Measurements from ENCODE around the gene UGT1A5.

UGT1A5 gene

DNA sequence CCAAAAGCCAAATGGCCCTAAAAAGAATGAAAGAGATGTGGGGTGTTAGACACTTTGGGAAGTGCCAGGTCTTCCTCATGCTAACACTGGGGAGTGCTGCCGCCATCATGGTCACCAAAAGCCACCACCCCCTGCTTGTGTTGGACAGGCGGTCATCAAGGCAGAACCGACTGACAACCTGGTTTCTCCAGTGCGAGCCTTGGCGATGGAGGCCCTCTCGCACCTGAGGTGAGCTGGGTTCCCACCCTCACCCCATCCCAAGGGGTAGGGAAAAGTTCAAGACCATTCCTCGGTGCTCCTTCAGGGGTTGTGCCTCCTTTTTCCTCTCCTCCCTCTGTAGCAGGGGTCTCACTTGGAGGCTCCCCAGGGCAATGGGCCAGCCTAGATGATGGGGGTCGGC is 99.0 kb downstream of the UGT1A5 start:
- no peak for DNase-seq

DNA sequence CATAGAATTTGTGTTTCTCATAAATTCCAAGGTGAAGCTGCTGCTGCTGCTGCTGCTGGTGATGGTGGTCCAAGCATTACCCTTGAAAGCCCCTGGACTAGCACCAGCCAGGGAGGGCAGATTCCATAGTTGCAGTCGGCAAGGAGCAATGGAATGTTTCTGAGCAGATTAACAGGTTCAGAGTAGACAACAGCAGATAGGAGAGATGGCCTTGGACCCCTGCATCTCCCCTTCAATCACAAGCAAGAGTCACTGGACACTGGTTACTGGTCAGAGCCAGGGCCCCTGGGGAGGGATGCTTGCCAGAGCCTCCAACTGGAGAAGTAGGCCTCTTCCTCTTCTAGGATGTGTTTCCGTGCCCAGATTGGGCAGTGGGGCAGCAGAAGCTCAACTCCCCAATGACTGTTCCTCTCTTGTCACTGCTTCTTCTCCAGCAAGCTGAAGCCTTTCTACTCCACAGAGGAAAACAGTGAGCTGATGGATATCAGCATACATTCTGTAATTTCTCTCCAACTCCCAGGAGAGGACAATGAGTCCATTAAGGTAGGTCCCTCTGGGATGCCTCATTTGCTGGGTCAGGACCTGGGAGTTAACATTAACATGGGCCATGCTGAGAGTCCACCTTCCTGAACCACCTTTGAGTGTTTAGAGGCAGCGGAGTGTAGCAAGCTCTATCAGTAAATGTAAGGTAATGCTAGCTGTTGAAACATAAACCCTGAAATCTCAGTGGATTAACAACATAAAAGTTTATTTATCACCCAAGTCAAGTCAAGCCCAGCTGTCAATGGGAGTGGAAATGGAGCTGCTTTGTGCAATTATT is 100.7 kb downstream of the UGT1A5 start:
- no peak for DNase-seq

GRCh38 chr2:233814056-233814835 is 101.5 kb downstream of the UGT1A5 start:
- no peak for DNase-seq

GRCh38 chr2:233815861-233816260 is 103.2 kb downstream of the UGT1A5 start:
- DNase-seq = no peak

- DNase-seq = no peak
Measured at GRCh38 chr2:233816334-233816733, 103.6 kb downstream of the UGT1A5 start.

- DNase-seq = no peak
Measured at GRCh38 chr2:233816771-233817170, 104.1 kb downstream of the UGT1A5 start.

DNA sequence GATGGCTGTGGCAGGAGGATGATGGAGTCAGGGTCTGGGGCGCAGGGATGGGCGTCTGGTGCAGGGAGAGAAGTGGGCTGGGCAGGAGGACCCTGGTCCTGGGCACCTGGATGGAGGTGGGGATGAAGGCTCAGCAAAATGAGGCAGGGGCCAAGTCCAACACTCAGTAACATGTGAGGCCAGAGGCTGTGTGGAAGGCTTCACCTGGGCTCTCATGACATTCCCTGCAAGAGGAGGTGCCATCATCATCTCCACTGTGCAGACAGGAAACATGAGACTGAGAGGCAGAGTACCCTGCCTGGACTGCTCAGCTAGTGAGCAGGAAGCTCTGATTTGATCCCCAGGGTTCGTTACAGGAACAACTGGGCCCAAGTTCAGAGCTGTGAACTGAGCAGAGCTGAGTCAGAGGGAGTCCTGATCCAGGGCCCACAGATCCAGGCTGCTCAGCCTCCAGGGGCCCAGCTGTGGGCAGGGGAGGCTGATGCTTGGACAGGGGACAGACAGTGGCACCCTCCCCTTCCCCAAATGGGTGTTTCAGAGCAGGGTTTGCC is 104.7 kb downstream of the UGT1A5 start:
- no peak for DNase-seq

DNA sequence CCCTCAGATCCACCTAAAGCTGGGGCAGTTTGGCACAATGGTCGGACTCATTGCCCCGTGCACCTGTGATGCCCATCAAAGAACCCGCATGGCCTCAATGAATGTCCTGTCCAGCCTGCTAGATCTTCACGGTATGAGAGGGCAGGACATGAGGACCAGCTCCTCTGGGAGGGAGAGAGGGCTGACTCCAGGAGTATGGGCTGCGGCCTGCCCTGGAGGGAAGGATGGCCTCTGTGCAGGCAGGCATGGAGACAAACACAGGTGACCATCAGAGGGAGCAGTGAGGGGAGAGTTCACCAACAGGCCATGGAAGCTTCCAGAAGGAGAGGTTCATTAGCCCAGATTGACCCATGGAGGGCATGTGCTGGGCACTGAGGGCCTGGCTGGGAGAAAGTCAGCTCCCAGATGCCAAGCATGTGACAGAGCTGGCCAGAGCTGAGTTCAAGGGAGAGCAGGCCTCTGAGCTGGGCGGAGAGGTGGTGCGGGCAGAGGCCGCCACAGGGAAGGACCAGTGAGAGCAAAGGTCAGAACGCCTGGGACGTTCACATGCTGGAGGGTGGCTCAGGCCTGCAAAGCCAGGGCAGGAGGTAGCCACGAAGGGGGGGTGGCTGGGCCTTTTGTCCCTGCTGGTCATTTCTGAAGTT is 105.4 kb downstream of the UGT1A5 start:
- no peak for DNase-seq

GRCh38 chr2:233818639-233819621 is 106.2 kb downstream of the UGT1A5 start:
- no peak for DNase-seq

GRCh38 chr2:233819884-233820773 is 107.4 kb downstream of the UGT1A5 start:
- DNase-seq = no peak

- no peak for DNase-seq
Measured at GRCh38 chr2:233820774-233821105, 108.0 kb downstream of the UGT1A5 start.

DNA sequence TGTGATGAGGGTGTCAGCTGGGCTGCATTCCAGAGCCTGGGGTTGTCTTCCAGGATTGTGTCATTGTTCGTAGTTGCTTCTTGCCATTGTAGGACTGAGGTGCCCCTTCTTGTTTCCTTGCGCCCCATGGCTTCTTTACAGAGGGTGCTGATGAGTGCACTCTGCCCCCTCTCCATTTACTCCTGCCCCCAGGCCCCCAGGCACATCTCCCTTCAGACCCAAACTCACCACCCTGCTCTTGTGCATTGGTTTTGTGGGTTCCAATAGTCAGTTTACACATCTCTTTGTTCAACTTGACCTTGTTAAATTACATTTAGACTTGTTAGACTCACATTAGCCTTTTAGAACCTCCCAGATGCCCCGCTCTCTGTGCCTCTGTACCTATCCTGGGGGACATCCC is 108.5 kb downstream of the UGT1A5 start:
- no peak for DNase-seq

DNA sequence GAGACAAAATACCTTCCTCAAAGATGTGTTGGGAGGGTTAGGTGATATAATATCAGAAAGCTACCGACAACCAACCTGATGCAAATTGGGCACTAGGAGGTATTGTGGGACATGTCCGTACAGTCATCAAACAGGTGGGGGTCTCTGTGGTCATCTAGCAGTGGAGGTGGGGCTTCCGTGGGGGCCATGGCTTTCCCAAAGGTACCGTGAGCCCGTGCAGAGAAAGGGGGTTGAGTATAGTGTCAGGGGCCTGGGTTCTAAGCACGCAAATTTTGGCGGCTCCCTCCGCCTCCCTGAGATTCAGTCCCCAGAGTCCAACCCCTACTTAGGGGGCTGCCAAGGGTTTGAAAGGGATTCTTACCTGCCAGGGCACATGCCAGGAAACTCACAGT is 109.0 kb downstream of the UGT1A5 start:
- DNase-seq = no peak

- no peak for DNase-seq
Measured at GRCh38 chr2:233822101-233822771, 109.5 kb downstream of the UGT1A5 start.

All from left hindlimb (tissue), 1 donor.